Breast epithelium (tissue), 4 donors: ENCODE results near the gene EHD3. TPM values are rescaled to one million over a fixed set of nuclear protein-coding genes. Genes with fewer than 3 reads are reported as not detected.

ENCODE experiments used
- DNase-seq, 2 donors: peaks; one replicate each; pipeline ENCODE4 v3.0.0-alpha.2; 2019; ENCODE audit warnings: low spot score in 2 of 2
- H3K27ac ChIP-seq, 2 donors: fragments of 200-600 bp; sonication (generic) in 1 of 2; one replicate each; pipeline ENCODE4 v1.5.1; 2016 to 2019; ENCODE audit warnings: mild to moderate bottlenecking in 1 of 2
- H3K27me3 ChIP-seq, 2 donors: fragments of 200-600 bp; sonication (generic) in 1 of 2; one replicate each; pipeline versions ENCODE4 v1.5.1 to v1.6.0; 2017 to 2019; ENCODE audit warnings: control low read depth in 1 of 2, mild to moderate bottlenecking in 1 of 2
- H3K36me3 ChIP-seq: fragments of 200-600 bp; one replicate; pipeline ENCODE4 v1.5.1; 2019
- H3K4me1 ChIP-seq, 2 donors: fragments of 200-600 bp; sonication (generic); one replicate each; pipeline ENCODE4 v1.5.1; 2016 to 2019; ENCODE audit warnings: control low read depth in 1 of 2
- H3K4me3 ChIP-seq, 3 donors: fragments of 200-600 bp; sonication (generic); 1 replicate in 2 of 3; 2 replicates in 1 of 3; pipeline ENCODE4 v1.5.1; 2016 to 2019; ENCODE audit warnings: mild to moderate bottlenecking in 3 of 3, moderate library complexity in 2 of 3
- H3K9me3 ChIP-seq, 2 donors: fragments of 200-600 bp; sonication (generic) in 1 of 2; one replicate each; pipeline ENCODE4 v1.5.1; 2016 to 2019; ENCODE audit warnings: control low read depth in 1 of 2
- CTCF ChIP-seq, 3 donors: fragments of 450-650 bp; IDR thresholded peaks; one replicate each; pipeline ENCODE4 v1.5.1; 2016 to 2017; ENCODE audit warnings: antibody characterized with exemption in 3 of 3, mild to moderate bottlenecking in 3 of 3, moderate library complexity in 3 of 3
- POLR2A ChIP-seq: fragments of 450-650 bp; IDR thresholded peaks from one replicate; pipeline ENCODE4 v1.6.1; 2016; ENCODE audit warnings: antibody characterized with exemption, mild to moderate bottlenecking, moderate library complexity
- POLR2AphosphoS5 ChIP-seq, 3 donors: sonication (generic); formaldehyde crosslinking; IDR thresholded peaks; one replicate each; pipeline ENCODE4 v1.6.1; 2017; ENCODE audit warnings: antibody characterized with exemption in 3 of 3
- intact Hi-C: fragments of 100-400 bp; cut with DNase I; formaldehyde crosslinking; loops from one replicate; pipeline ENCODE4 v1.15.1; 2023; ENCODE audit warnings: low total_unique reads
- total RNA-seq, 3 donors: library from RNA; depleted of rRNA; stranded (reverse); fragments of >200 nt; gene quantifications; one replicate each; pipeline ENCODE4 v1.1.0, GENCODE V29; 2016

The EHD3 gene
- total RNA-seq, 3 donors from 2014 or later, result 2.7 to 10.1 (median 9.2) TPM

DNA sequence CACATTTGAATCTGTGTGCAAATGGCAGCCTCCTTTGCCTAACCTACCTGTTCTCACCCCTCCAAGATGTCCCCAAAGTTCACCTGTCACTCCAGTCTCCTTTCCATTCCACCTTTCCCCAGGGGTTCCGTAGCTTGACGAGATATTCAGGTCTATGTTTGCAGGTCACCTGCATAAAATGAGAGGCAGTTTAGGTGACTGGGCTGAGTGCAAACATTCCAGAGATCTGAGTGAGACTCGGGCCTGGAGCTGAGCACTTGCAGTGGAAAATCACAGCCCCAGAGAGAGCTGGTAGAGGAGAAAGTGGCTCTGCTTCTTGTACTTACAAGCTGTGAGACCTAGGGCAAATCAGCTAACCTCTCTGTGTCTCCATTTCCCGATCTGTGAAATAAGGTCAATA, 36.8 kb upstream of the EHD3 start:
- Histone ChIP-seq H3K4me1 (no peaks in the 10 kb centered on the region), H3K4me3 (no peak overlapping the region), H3K9me3 (no peaks in the 10 kb centered on the region), H3K27ac (no peak overlapping the region), H3K36me3 (no peaks in the 10 kb centered on the region), H3K27me3 (no peaks in the 10 kb centered on the region)
- DNase-seq, result no peak
- TF ChIP-seq POLR2A (no peak), POLR2AphosphoS5 (IDR thresholded peaks at IDR 0.05) (no peak), CTCF (IDR thresholded peaks at IDR 0.05) (no peak)
- intact Hi-C loops, result no loop called here

DNA sequence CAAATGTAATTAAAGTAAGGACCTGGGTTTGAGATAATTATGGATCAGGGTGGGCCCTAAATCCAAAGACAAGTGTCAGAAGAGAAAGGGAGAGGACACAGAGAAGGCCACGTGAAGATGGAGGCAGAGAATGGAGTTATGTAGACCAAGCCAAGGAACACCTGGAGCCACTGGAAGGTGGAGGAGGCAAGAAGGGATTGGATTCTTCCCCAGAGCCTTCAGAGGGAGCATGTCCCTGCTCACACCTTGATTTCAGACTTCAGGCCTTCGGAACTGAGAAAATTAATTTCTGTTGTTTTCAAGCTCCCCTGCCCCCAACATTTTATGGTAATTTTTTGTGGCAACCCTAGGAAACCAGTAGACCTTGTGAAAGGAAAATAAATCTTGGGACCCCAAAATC, 36.3 kb upstream of the EHD3 start:
- Histone ChIP-seq H3K36me3 (no peaks in the 10 kb centered on the region), H3K4me3 (no peak overlapping the region), H3K9me3 (no peaks in the 10 kb centered on the region), H3K4me1 (no peaks in the 10 kb centered on the region), H3K27ac (no peak overlapping the region), H3K27me3 (no peaks in the 10 kb centered on the region)
- DNase-seq, result no peak
- TF ChIP-seq POLR2A, result no peak
- no peak for TF ChIP-seq CTCF (IDR thresholded peaks at IDR 0.05)
- no peak for TF ChIP-seq POLR2AphosphoS5 (IDR thresholded peaks at IDR 0.05)
- intact Hi-C loops, result no loop called here

DNA sequence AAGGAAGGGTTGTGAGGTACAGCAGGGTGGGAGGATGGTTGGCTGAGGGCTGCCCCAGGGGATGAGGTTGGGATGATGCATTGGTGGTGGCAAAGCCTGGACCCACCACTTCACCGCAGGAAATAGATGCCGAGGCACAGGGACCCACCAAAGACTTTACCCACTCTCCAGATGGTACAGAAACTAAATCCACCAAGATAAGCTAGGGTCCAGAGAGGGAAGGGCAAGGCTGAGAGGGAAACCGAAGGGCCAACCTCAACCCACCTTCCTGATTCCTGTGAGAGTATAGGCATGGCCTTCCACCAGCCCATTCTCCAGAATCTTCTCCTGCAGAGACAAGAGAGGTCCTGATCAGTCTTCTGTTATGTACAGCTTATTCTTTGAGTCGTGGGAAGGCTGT, 34.7 kb upstream of the EHD3 start:
- TF ChIP-seq POLR2A (no peak), POLR2AphosphoS5 (IDR thresholded peaks at IDR 0.05) (no peak), CTCF (IDR thresholded peaks at IDR 0.05) (no peak)
- no peak overlapping the region for H3K4me3 ChIP-seq
- H3K27me3 ChIP-seq, result no peaks in the 10 kb centered on the region
- intact Hi-C loops, result no loop called here
- no peak overlapping the region for H3K27ac ChIP-seq
- no peaks in the 10 kb centered on the region for H3K36me3 ChIP-seq
- no peaks in the 10 kb centered on the region for H3K4me1 ChIP-seq
- H3K9me3 ChIP-seq, result no peaks in the 10 kb centered on the region
- DNase-seq, result no peak

DNA sequence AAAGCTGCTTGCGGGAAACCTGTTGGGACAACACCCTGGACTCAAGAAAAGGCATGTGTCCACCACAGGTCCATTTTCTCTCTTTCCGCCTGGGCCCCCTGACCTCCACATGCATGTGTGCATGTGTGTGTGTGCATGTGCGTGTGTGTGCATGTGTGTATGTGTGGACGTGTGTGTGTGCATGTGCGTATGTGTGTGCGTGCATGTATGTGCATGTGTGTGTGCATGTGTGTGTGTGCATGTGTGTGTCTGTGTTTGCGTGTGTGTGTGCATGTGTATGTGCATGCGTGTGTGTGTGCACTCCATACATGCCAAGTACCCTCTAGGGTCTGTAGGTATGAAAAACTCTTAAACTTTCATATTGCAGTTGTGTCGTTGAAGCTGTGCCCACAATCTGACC, 33.0 kb upstream of the EHD3 start:
- no peak for DNase-seq
- H3K4me1 ChIP-seq, result no peaks in the 10 kb centered on the region
- no peak for TF ChIP-seq POLR2A
- TF ChIP-seq CTCF (IDR thresholded peaks at IDR 0.05), result no peak
- TF ChIP-seq POLR2AphosphoS5 (IDR thresholded peaks at IDR 0.05), result no peak
- H3K9me3 ChIP-seq, result no peaks in the 10 kb centered on the region
- no peaks in the 10 kb centered on the region for H3K36me3 ChIP-seq
- no peaks in the 10 kb centered on the region for H3K27me3 ChIP-seq
- no peak overlapping the region for H3K27ac ChIP-seq
- no peak overlapping the region for H3K4me3 ChIP-seq
- intact Hi-C loops, result no loop called here

DNA sequence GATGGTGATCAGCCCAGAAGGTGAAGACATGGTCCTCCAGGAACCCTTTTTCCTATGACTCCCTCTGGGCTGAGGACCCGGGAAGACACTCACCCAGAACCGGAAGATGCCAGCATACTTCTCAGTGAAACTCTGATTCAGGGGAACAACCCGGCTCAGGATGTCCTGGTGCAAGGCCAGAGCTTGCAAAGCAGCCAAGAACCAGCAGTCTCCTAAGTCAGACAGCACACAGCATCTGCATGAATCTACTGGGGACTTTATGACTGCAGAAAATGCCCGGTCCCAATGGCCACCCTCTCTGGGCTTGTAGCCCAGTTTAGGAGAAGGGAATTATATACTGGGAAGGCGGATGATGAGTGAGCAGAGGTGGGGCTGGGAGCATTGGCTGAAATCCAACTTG, 31.9 kb upstream of the EHD3 start:
- no peaks in the 10 kb centered on the region for H3K9me3 ChIP-seq
- intact Hi-C loops, result no loop called here
- no peaks in the 10 kb centered on the region for H3K4me1 ChIP-seq
- TF ChIP-seq CTCF (IDR thresholded peaks at IDR 0.05) (no peak), POLR2A (no peak), POLR2AphosphoS5 (IDR thresholded peaks at IDR 0.05) (no peak)
- H3K27me3 ChIP-seq, result no peaks in the 10 kb centered on the region
- H3K27ac ChIP-seq, result no peak overlapping the region
- H3K4me3 ChIP-seq, result no peak overlapping the region
- no peaks in the 10 kb centered on the region for H3K36me3 ChIP-seq
- DNase-seq, result no peak
